Mesendoderm (in vitro differentiated cells): ENCODE results near the gene IFRD1.
"Not testable (repeated sequence)": the region's sequence is repeated elsewhere in the genome, so short reads cannot be mapped to it uniquely, and the experiment has no call there.

Experiments
- DNase-seq: peaks from one replicate; pipeline ENCODE4 v3.0.0; 2013
- H2AK5ac ChIP-seq: 2 replicates; pipeline ENCODE4 v1.6.1; 2013; ENCODE audit warnings: low read length, inconsistent platforms
- H2BK120ac ChIP-seq: 2 replicates; pipeline ENCODE4 v1.6.1; 2013; ENCODE audit warnings: low read depth, mild to moderate bottlenecking, low read length, moderate library complexity, mixed read lengths
- H2BK15ac ChIP-seq: replicated peaks from 2 replicates; pipeline ENCODE4 v1.6.1; 2013; ENCODE audit warnings: low read depth, mild to moderate bottlenecking, moderate library complexity
- H2BK5ac ChIP-seq: 2 replicates; pipeline ENCODE4 v1.6.1; 2013; ENCODE audit warnings: low read length, inconsistent platforms
- H3K18ac ChIP-seq: 2 replicates; pipeline ENCODE4 v1.6.1; 2013; ENCODE audit warnings: mild to moderate bottlenecking, low read length, mixed read lengths
- H3K23ac ChIP-seq: one replicate; pipeline ENCODE4 v1.6.1; 2013; ENCODE audit warnings: low read length
- H3K27ac ChIP-seq: 2 replicates; pipeline ENCODE4 v1.5.1; 2013; ENCODE audit warnings: low read depth, mild to moderate bottlenecking, inconsistent platforms, low read length, moderate library complexity
- H3K27me3 ChIP-seq: 2 replicates; pipeline ENCODE4 v1.6.1; 2013; ENCODE audit warnings: low read length, control low read depth, mild to moderate bottlenecking, inconsistent platforms; ENCODE audit not compliant: insufficient read depth, poor library complexity
- H3K36me3 ChIP-seq: 2 replicates; pipeline ENCODE4 v1.6.1; 2013; ENCODE audit warnings: low read length, inconsistent platforms; ENCODE audit not compliant: control insufficient read depth, insufficient read depth
- H3K4ac ChIP-seq: one replicate; pipeline ENCODE4 v1.6.1; 2013; ENCODE audit warnings: low read depth, mild to moderate bottlenecking, low read length, moderate library complexity
- H3K4me1 ChIP-seq: 2 replicates; pipeline ENCODE4 v1.6.1; 2013; ENCODE audit warnings: low read depth, low read length, inconsistent platforms; ENCODE audit not compliant: control insufficient read depth
- H3K4me2 ChIP-seq: 2 replicates; pipeline ENCODE4 v1.6.1; 2013; ENCODE audit warnings: low read length
- H3K4me3 ChIP-seq: 2 replicates; pipeline ENCODE4 v1.5.1; 2013; ENCODE audit warnings: mild to moderate bottlenecking, low read length
- H3K56ac ChIP-seq: one replicate; pipeline ENCODE4 v1.6.1; 2013; ENCODE audit warnings: low read length
- H3K79me1 ChIP-seq: 2 replicates; pipeline ENCODE4 v1.6.1; 2013; ENCODE audit warnings: low read length, inconsistent platforms
- H3K79me2 ChIP-seq: 2 replicates; pipeline ENCODE4 v1.6.1; 2013; ENCODE audit warnings: mild to moderate bottlenecking, low read length; ENCODE audit not compliant: control insufficient read depth, insufficient read depth
- H3K9ac ChIP-seq: 2 replicates; pipeline ENCODE4 v1.6.1; 2013; ENCODE audit warnings: low read length, inconsistent platforms
- H4K5ac ChIP-seq: one replicate; pipeline ENCODE4 v1.6.1; 2013; ENCODE audit warnings: low read length
- H4K8ac ChIP-seq: one replicate; pipeline ENCODE4 v1.6.1; 2013; ENCODE audit warnings: low read depth, mild to moderate bottlenecking, control low read depth, low read length, moderate library complexity
- WGBS: extraction: QIAGEN DNeasy Blood & Tissue Kit; methylation state at CpG from one replicate; pipeline ENCODE4 v1.1.7; 2013; ENCODE audit warnings: low lambda C conversion rate, missing lambda C conversion rate; ENCODE audit not compliant: insufficient coverage; ENCODE audit errors: extremely low coverage; 5-methylcytosine and 5-hydroxymethylcytosine counted together

Gene IFRD1

DNA sequence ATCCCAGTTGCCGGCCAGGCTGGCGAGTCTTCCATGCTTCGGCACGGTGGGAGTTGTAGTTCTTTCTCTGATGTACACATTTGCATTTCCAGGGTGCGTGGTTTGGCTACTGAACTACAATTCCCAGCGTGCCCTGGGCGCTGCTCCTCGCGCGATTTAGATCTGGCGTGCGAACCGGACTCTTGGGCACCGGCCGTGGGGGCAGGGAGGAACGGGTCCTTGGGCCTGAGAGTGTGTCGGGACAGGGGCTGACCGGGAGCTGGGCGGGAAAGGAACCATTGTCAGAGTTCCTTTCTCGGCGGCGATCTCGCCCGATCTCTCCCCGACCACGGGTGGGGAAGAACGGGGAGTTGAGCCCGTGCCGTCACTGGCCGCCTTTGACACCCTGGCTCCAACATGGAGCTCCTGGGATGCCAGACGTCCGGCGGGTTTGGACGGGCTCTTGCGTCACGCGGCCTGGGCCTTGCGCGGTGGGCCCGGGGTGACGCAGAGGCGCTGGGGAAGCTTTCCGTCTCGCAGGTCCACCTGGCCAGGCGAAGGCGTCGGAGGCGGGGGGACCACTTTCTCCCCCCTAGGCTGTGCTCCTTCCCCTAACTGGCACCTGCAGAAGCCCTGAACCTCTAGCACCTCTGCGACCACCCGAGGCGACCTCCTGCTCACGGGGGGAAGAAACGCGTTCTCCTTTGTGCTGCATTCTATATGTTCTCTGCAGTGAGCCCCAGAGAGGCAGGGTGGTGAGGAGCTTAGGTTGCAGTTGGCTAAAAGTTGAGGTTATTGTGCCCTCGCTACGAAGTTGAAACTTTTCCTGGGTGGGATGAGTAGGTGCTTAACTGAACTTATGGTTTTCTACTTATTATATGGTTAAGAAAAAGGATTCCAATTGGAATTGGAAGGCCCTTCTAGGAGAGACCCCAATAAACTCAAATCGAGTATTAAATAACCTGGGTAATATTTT, 824 bp downstream of the IFRD1 start:
- no peak overlapping the region for H4K5ac ChIP-seq
- no CpG with 5 or more reads among the region's 57 CpGs for WGBS
- H3K56ac ChIP-seq: peak overlapping the region; percentile 83
- H4K8ac ChIP-seq: no peak overlapping the region
- peak overlapping the region; percentile 64 for H3K18ac ChIP-seq
- H3K27ac ChIP-seq: peak overlapping the region; percentile 81
- peaks cover 35% of the 10 kb centered on the region for H3K79me2 ChIP-seq
- no peaks in the 10 kb centered on the region for H3K27me3 ChIP-seq
- H2BK15ac ChIP-seq: no peak overlapping the region
- H3K4ac ChIP-seq: peak overlapping the region; percentile 81
- H2BK5ac ChIP-seq: peak overlapping the region; percentile 77
- H3K23ac ChIP-seq: peak overlapping the region; percentile 95
- H2AK5ac ChIP-seq: no peak overlapping the region
- no peak overlapping the region for H2BK120ac ChIP-seq
- peak; percentile 98 for DNase-seq
- H3K36me3 ChIP-seq: no peaks in the 10 kb centered on the region
- H3K4me3 ChIP-seq: peak overlapping the region; percentile 71
- peak overlapping the region; percentile 94 for H3K9ac ChIP-seq
- peaks cover 3% of the 10 kb centered on the region for H3K4me1 ChIP-seq
- no peaks in the 10 kb centered on the region for H3K79me1 ChIP-seq
- peak overlapping the region; percentile 30 for H3K4me2 ChIP-seq

DNA sequence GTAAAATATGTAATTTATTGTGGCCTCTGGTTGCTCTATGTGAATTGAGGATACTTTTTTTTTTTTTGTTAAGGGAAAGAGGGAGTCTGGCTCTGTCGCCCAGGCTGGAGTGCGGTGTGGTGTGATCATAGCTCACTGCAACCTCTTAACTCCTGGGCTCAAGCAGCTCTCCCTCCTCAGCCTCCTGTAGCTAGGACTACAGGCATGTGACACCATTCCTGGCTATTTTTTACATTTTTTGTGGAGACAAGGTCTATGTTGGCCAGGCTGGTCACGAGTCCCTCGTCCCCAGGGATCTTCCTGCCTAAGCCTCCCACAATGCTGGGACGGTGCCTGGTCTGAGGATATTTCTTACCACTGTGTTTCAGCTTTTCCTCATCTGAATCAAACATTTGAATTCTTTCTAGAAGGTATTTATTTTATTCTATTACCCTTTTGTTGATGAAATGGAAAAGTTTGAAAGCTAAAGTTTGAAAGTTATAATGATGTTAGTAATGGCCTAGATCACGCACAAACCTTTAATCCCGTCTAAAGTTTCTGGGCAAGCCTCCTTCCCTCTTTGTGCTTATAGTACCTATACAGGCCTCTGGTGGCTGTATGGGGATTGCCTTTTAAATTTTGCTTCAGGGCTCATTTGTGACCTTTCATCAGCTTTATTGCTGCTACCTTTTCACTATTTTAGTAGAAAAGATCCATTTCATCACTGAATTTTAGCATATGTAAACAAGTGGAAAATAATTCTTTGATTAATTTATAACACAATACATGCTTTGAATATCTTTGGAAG, 2.0 kb downstream of the IFRD1 start:
- H3K4ac ChIP-seq: no peak overlapping the region
- peak overlapping the region; percentile 75 for H3K4me2 ChIP-seq
- H3K23ac ChIP-seq: no peak overlapping the region
- H3K27me3 ChIP-seq: no peaks in the 10 kb centered on the region
- peak overlapping the region; percentile 67 for H3K27ac ChIP-seq
- no peaks in the 10 kb centered on the region for H3K79me1 ChIP-seq
- no peak overlapping the region for H2BK120ac ChIP-seq
- no peak overlapping the region for H2BK5ac ChIP-seq
- H2BK15ac ChIP-seq: no peak overlapping the region
- H3K36me3 ChIP-seq: no peaks in the 10 kb centered on the region
- H4K8ac ChIP-seq: no peak overlapping the region
- H3K79me2 ChIP-seq: peaks cover 35% of the 10 kb centered on the region
- no CpG with 5 or more reads among the region's 7 CpGs for WGBS
- H3K4me1 ChIP-seq: no peaks in the 10 kb centered on the region
- DNase-seq: peak; percentile 88
- H3K4me3 ChIP-seq: peak overlapping the region; percentile 63
- no peak overlapping the region for H3K18ac ChIP-seq
- peak overlapping the region; percentile 84 for H3K9ac ChIP-seq
- no peak overlapping the region for H4K5ac ChIP-seq
- H3K56ac ChIP-seq: peak overlapping the region; percentile 89
- H2AK5ac ChIP-seq: no peak overlapping the region

DNA sequence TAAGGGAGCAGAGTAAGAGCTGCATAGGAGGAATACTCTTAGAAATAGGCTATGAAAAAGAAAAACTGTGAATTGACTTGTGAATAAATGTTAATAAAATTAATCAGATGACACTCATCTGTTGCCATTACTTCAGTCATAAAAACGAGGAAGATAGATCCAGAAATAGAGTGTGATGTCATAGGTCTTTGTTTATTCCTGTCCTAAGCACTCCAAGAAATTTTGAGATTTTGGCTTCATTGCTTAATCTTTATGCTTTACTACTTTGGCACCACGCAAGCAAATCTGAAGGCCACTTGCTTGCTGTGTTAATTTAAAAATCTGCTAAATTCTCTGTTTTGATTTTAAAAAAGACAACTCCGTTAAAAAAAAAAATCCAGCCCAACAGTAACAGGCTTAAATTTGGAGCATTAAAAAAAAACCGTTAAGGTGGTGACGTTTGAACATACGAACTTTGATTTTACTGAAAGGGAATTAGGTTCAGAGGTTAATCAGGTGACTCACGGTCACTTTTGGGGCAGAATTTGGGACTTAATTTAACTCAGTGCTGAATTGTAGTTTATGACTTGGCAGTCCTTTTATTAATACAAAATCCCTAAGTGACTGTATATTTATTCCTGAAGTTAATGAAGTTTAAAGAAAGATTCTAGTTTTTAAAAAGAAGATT, 3.4 kb downstream of the IFRD1 start:
- H4K5ac ChIP-seq: no peak overlapping the region
- no peak overlapping the region for H3K56ac ChIP-seq
- no peaks in the 10 kb centered on the region for H3K4me1 ChIP-seq
- H2AK5ac ChIP-seq: no peak overlapping the region
- no peak overlapping the region for H3K27ac ChIP-seq
- H2BK5ac ChIP-seq: no peak overlapping the region
- no peak overlapping the region for H3K9ac ChIP-seq
- H3K79me2 ChIP-seq: peaks cover 35% of the 10 kb centered on the region
- no peaks in the 10 kb centered on the region for H3K79me1 ChIP-seq
- H3K18ac ChIP-seq: no peak overlapping the region
- H3K4me3 ChIP-seq: no peak overlapping the region
- H2BK15ac ChIP-seq: no peak overlapping the region
- no peaks in the 10 kb centered on the region for H3K27me3 ChIP-seq
- H2BK120ac ChIP-seq: no peak overlapping the region
- H3K36me3 ChIP-seq: no peaks in the 10 kb centered on the region
- no peak overlapping the region for H3K23ac ChIP-seq
- H3K4me2 ChIP-seq: no peak overlapping the region
- no peak overlapping the region for H3K4ac ChIP-seq
- no peak overlapping the region for H4K8ac ChIP-seq
- no peak for DNase-seq
- no CpG with 5 or more reads among the region's 7 CpGs for WGBS

DNA sequence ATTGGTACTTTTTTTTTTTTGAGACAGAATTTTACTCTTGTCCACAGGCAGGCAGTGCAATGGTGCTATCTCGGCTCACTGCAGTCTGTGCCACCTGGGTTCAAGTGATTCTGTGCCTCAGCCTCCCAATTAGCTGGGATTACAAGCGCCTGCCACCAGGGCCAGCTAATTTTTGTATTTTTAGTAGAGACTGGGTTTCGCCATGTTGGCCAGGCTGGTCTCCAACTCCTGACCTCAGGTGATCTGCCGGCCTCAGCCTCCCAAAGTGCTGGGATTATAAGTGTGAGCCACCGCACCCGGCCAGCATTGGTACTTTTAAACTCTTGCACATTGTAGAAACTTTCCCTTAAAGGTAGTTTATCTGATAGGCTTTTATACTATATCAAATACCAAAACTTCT, 3.9 kb downstream of the IFRD1 start:
- not testable (repeated sequence) for H3K23ac ChIP-seq, H3K4me3 ChIP-seq, H3K4me2 ChIP-seq, H2AK5ac ChIP-seq, H2BK15ac ChIP-seq, H3K56ac ChIP-seq, H3K18ac ChIP-seq, DNase-seq, H3K79me1 ChIP-seq, H3K4me1 ChIP-seq, H3K27me3 ChIP-seq, H2BK120ac ChIP-seq, H3K36me3 ChIP-seq, H3K27ac ChIP-seq, H3K4ac ChIP-seq, H4K8ac ChIP-seq, H2BK5ac ChIP-seq, H4K5ac ChIP-seq, H3K9ac ChIP-seq
- WGBS: no CpG with 5 or more reads among the region's 6 CpGs
- peaks cover 35% of the 10 kb centered on the region for H3K79me2 ChIP-seq

DNA sequence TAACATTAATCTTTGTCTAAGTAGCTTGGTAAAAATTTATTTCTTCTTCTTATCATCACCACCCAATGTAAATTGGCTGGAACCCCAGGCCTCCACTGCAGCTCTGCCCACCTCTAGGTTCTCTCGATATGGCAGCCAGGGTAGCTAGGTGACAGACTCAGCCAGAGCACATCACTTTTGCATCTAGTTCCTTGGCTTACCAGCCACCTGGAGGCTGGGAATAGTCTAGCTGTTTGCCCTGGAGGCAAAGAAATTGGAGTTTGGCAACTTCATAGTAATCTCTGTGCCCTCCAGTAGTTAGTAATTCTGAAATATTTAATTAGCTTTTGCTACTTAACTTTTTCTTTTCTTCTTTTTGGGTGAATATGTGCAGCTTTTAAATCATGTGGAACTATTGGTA, 9.4 kb downstream of the IFRD1 start:
- Histone ChIP-seq H3K4me3 (no peak overlapping the region), H3K18ac (no peak overlapping the region), H3K79me2 (no peaks in the 10 kb centered on the region), H4K8ac (no peak overlapping the region), H2AK5ac (no peak overlapping the region), H2BK15ac (no peak overlapping the region), H3K4me1 (no peaks in the 10 kb centered on the region), H3K79me1 (no peaks in the 10 kb centered on the region), H3K27ac (no peak overlapping the region), H3K56ac (no peak overlapping the region), H3K36me3 (peaks cover 7% of the 10 kb centered on the region), H3K9ac (no peak overlapping the region), H3K4ac (no peak overlapping the region), H3K23ac (no peak overlapping the region), H3K27me3 (no peaks in the 10 kb centered on the region), H4K5ac (no peak overlapping the region), H2BK5ac (no peak overlapping the region), H3K4me2 (no peak overlapping the region), H2BK120ac (no peak overlapping the region)
- WGBS: no CpG with 5 or more reads among the region's 1 CpG
- peak; percentile 57 for DNase-seq
